Esophagus squamous epithelium (tissue), 4 donors: Measurements from ENCODE around the gene HBD.

Experiments used
- POLR2A ChIP-seq, 4 donors: fragments of 450-650 bp; IDR thresholded peaks; one replicate each; pipeline ENCODE4 v1.6.1; 2017; ENCODE audit warnings: antibody characterized with exemption in 4 of 4, mild to moderate bottlenecking in 4 of 4, moderate library complexity in 3 of 4
- TF ChIP-seq, protein P1 (sequence below), 6 experiments: fragments of 450-650 bp in 4 of 6; fragments of 200-600 bp in 2 of 6; sonication (generic) in 2 of 6; IDR thresholded peaks; one replicate each; pipeline ENCODE4 v1.5.1; 2016 to 2019; ENCODE audit warnings: antibody characterized with exemption in 6 of 6, mild to moderate bottlenecking in 4 of 6, moderate library complexity in 4 of 6

DNA sequence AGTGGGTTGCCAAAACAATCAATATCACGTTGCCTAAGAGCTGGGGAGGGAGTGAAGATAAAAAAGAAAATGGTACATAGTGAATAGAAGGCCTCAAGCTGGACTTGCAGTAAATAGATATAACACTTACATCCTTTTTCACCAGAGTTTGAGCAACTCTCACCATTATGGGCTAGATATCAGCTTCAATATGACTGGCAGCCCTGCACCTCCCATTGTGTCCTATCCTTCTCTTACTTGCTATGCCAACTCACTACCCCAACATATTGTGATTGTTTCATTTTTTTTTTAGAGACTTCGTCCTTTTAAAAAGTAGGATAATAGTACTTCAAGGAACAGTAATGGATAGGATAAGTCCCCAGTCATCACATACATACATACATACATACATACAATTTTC, 7.9 kb upstream of the HBD start:
- TF ChIP-seq, protein P1, sequence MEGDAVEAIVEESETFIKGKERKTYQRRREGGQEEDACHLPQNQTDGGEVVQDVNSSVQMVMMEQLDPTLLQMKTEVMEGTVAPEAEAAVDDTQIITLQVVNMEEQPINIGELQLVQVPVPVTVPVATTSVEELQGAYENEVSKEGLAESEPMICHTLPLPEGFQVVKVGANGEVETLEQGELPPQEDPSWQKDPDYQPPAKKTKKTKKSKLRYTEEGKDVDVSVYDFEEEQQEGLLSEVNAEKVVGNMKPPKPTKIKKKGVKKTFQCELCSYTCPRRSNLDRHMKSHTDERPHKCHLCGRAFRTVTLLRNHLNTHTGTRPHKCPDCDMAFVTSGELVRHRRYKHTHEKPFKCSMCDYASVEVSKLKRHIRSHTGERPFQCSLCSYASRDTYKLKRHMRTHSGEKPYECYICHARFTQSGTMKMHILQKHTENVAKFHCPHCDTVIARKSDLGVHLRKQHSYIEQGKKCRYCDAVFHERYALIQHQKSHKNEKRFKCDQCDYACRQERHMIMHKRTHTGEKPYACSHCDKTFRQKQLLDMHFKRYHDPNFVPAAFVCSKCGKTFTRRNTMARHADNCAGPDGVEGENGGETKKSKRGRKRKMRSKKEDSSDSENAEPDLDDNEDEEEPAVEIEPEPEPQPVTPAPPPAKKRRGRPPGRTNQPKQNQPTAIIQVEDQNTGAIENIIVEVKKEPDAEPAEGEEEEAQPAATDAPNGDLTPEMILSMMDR (IDR thresholded peaks at IDR 0.05): no peak
- TF ChIP-seq POLR2A (IDR thresholded peaks at IDR 0.05): no peak
